ENCODE measurements around the gene AMFR. TPM values are rescaled to one million over a fixed set of nuclear protein-coding genes. Genes with fewer than 3 reads are reported as not detected.

Gene AMFR
- total RNA-seq, 1 experiment from 2014 or later, result 25.6 TPM

- H3K9me3 Mint-ChIP-seq, result no peaks in the 10 kb centered on the region
- H3K23ac ChIP-seq (ENCODE audit: insufficient read length, low read depth, low read length), result no peak overlapping the region
- H3K4me1 ChIP-seq (ENCODE audit: insufficient read depth, low read length), result no peaks in the 10 kb centered on the region; the same call in 1 of the 2 replicates
- H3T11ph ChIP-seq (ENCODE audit: low read length), result no peak overlapping the region
- no peak for TF ChIP-seq CTCF (conservative IDR thresholded peaks at IDR 0.05)
- H3K79me2 ChIP-seq (ENCODE audit: insufficient read depth, low read length), result no peaks in the 10 kb centered on the region
- no peak overlapping the region for H3K4ac ChIP-seq (ENCODE audit: low read depth, low read length)
- H3K27me3 Mint-ChIP-seq (ENCODE audit: low read depth), result no peaks in the 10 kb centered on the region; the same call in none of the 2 replicates
- no peak overlapping the region for H3K9ac ChIP-seq (ENCODE audit: extremely low read depth, insufficient read length, low read length)
- H4K5ac ChIP-seq (ENCODE audit: insufficient read length, low read depth, low read length), result no peak overlapping the region
- no peak overlapping the region for H3K14ac ChIP-seq (ENCODE audit: insufficient read depth, low read length)
- H3K27ac Mint-ChIP-seq, result no peak overlapping the region
- H3K18ac ChIP-seq (ENCODE audit: insufficient read length, low read depth, low read length), result no peak overlapping the region
- no CpG with 5 or more reads among the region's 17 CpGs for WGBS (ENCODE audit: extremely low coverage, insufficient read length, low lambda C conversion rate)
- no peak overlapping the region for H3K4me2 ChIP-seq (ENCODE audit: insufficient read depth, insufficient read length, low read length)
- no peak overlapping the region for H3K4me3 Mint-ChIP-seq
- no peak overlapping the region for H2BK15ac ChIP-seq (ENCODE audit: low read depth, low read length)
- H3K27me3 ChIP-seq (ENCODE audit: insufficient read depth, low read length), result no peaks in the 10 kb centered on the region
- H3K79me1 ChIP-seq (ENCODE audit: insufficient read depth, low read depth, low read length, poor library complexity, severe bottlenecking), result no peaks in the 10 kb centered on the region
- H4K8ac ChIP-seq (replicated peaks; ENCODE audit: insufficient read length, low read depth, low read length), result no peak overlapping the region
- no peaks in the 10 kb centered on the region for H3K23me2 ChIP-seq (ENCODE audit: insufficient read length, low read depth, low read length, poor library complexity, severe bottlenecking)
- no peaks in the 10 kb centered on the region; a peak in 1 of 7 replicates for H3K36me3 Mint-ChIP-seq (ENCODE audit: insufficient read depth in 1 of 3, low read depth in 3 of 3)
- H2BK12ac ChIP-seq (ENCODE audit: insufficient read length, low read depth, low read length), result no peak overlapping the region
- H2BK20ac ChIP-seq (ENCODE audit: low read depth, low read length, poor library complexity, severe bottlenecking), result no peak overlapping the region
- H3K27ac ChIP-seq (ENCODE audit: insufficient read length, low read depth, low read length), result no peak overlapping the region
- H2AFZ ChIP-seq (ENCODE audit: low read length), result no peak overlapping the region
- H2BK5ac ChIP-seq (ENCODE audit: insufficient read length, low read length), result no peak overlapping the region
- H4K20me1 ChIP-seq (ENCODE audit: control insufficient read depth, insufficient read depth, insufficient read length), result no peaks in the 10 kb centered on the region
- H2AK5ac ChIP-seq (ENCODE audit: insufficient read length, low read length), result no peak overlapping the region
- no peak overlapping the region for H4K91ac ChIP-seq (ENCODE audit: insufficient read length, low read depth, low read length)
- no peak overlapping the region for H2BK120ac ChIP-seq (ENCODE audit: low read depth, low read length, poor library complexity, severe bottlenecking)
- DNase-seq, result no peak
- H3K56ac ChIP-seq (ENCODE audit: insufficient read length, low read depth, low read length), result no peak overlapping the region
- H3K4me1 Mint-ChIP-seq, result peaks cover 26 to 38% of the 10 kb centered on the region in 2 experiments
- no peaks in the 10 kb centered on the region for H3K9me3 ChIP-seq (ENCODE audit: control insufficient read depth, low read depth, low read length)
Measured at GRCh38 chr16:56354746-56355145, 70.6 kb downstream of the AMFR start.
